ENCODE data around the gene AVPI1. TPM values are rescaled to one million over a fixed set of nuclear protein-coding genes. Genes with fewer than 3 reads are reported as not detected.
"Not testable (repeated sequence)": the region's sequence is repeated elsewhere in the genome, so short reads cannot be mapped to it uniquely, and the experiment has no call there.

Gene AVPI1
- total and polyA plus RNA-seq, 10 of the 15 experiments (the other 5 are each of a cell fraction or from before 2014, with no cell fraction given) = 0.08 to 1.4 (median 0.84) TPM

- no peak for TF ChIP-seq CEBPZ (IDR thresholded peaks at IDR 0.05; ENCODE audit: low read depth, low read length)
- no peak for TF ChIP-seq MTA2 (IDR thresholded peaks at IDR 0.05; ENCODE audit: low read depth)
- TF ChIP-seq ZNF384 (IDR thresholded peaks at IDR 0.05; ENCODE audit: borderline replicate concordance, low read depth, low read length) = no peak
- TF ChIP-seq MTA3 (IDR thresholded peaks at IDR 0.05; ENCODE audit: borderline replicate concordance, low read length) = no peak
- TF ChIP-seq PBX3 (IDR thresholded peaks at IDR 0.05; ENCODE audit: insufficient replicate concordance, low read depth, low read length) = no peak
- no peak for TF ChIP-seq ASH2L (IDR thresholded peaks at IDR 0.05; ENCODE audit: borderline replicate concordance, low read depth)
Observed at GRCh38 chr10:97684866-97685394, 2.1 kb downstream of the AVPI1 start (continued).

GRCh38 chr10:97684368-97684713 is 2.7 kb downstream of the AVPI1 start:
- BruUV-seq (replicated peaks); H3K9me3 ChIP-seq (replicated peaks; ENCODE audit: control insufficient read depth, insufficient read depth, low read length); H3K4me3 ChIP-seq; H3K9ac ChIP-seq (ENCODE audit: control insufficient read depth, insufficient read depth, low read length); intact Hi-C loops (cut with micrococcal nuclease; ENCODE audit: unreplicated experiment); in situ Hi-C loops (cut with MboI); ATAC-seq; RAD21 ChIA-PET (ENCODE audit: unreplicated experiment); H2AFZ ChIP-seq (ENCODE audit: control insufficient read depth, low read depth, low read length); H3K27me3 ChIP-seq (replicated peaks in 1 of 2; ENCODE audit: control insufficient read depth in 2 of 2, insufficient read depth in 2 of 2, low read length in 1 of 2); H3K4me2 ChIP-seq (ENCODE audit: control insufficient read depth, insufficient read depth); H4K20me1 ChIP-seq (ENCODE audit: control insufficient read depth, insufficient read depth); DNase-seq (ENCODE audit: low read depth, low spot score); H3K36me3 ChIP-seq (ENCODE audit: control insufficient read depth in 2 of 2, insufficient read depth in 2 of 2, low read length in 1 of 2); FAIRE-seq; H3K79me2 ChIP-seq (ENCODE audit: control insufficient read depth, insufficient read depth, low read length); POLR2A ChIA-PET; H3K27ac ChIP-seq (ENCODE audit: control insufficient read depth, insufficient read depth): not testable (repeated sequence)
- SMC1A ChIA-PET (ENCODE audit: uncharacterized antibody, unreplicated experiment) = interaction anchor here (1.3 to 5.9 kb wide), 3 partner anchors 19 to 52 kb away, joined by 5 to 38 read pairs (median 5); no protein-coding TSS in a partner anchor
- 98% methylated on average over 4 of the region's 7 CpGs for WGBS (ENCODE audit: insufficient coverage, insufficient replicate concordance, low lambda C conversion rate, missing lambda C conversion rate)
- peaks cover 18% of the 10 kb centered on the region for H3K4me1 ChIP-seq (ENCODE audit: control insufficient read depth, insufficient read depth, low read length)
- CTCF ChIA-PET = interaction anchor here (0.5 to 11.3 kb wide), 6 partner anchors 17 to 139 kb away, joined by 3 to 124 read pairs (median 4); partner anchors contain the start of gene ZFYVE27
